HepG2 (cell line): ENCODE data around the gene RNF5. TPM values are rescaled to one million over a fixed set of nuclear protein-coding genes. Genes with fewer than 3 reads are reported as not detected.

Experiments used
- ELF1 ChIP-seq: sonication (generic); formaldehyde crosslinking; IDR thresholded peaks from 2 replicates; pipeline ENCODE4 v1.4.0; 2020; ENCODE audit warnings: missing genetic modification reagents
- IKZF1 ChIP-seq: fragments of 450-650 bp; IDR thresholded peaks from 2 replicates; pipeline ENCODE4 v1.7.1; 2016
- JDP2 ChIP-seq: sonication (generic); formaldehyde crosslinking; IDR thresholded peaks from 2 replicates; pipeline ENCODE4 v1.8.1; 2022; ENCODE audit warnings: missing genetic modification reagents, borderline replicate concordance
- MBNL3 ChIP-seq: fragments of 250-450 bp; sonication (Bioruptor Pico); conservative IDR thresholded peaks from 2 replicates; pipeline ENCODE4 v1.8.0; 2022; ENCODE audit warnings: mild to moderate bottlenecking, inconsistent platforms
- MED13 ChIP-seq: sonication (generic); formaldehyde crosslinking; IDR thresholded peaks from 2 replicates; pipeline ENCODE4 v1.5.0; 2020; ENCODE audit warnings: missing genetic modification reagents
- REST ChIP-seq, 2 experiments: IDR thresholded peaks; 2 replicates each; pipeline ENCODE4 v1.6.1; 2011 to 2012; ENCODE audit warnings: low read length in 2 of 2, borderline replicate concordance in 1 of 2, low read depth in 1 of 2, mild to moderate bottlenecking in 1 of 2, moderate library complexity in 1 of 2
- TBX2 ChIP-seq: sonication (generic); formaldehyde crosslinking; IDR thresholded peaks from 2 replicates; pipeline ENCODE4 v1.5.0; 2020; ENCODE audit warnings: missing genetic modification reagents, mild to moderate bottlenecking, borderline replicate concordance
- TMF1 ChIP-seq: sonication (generic); formaldehyde crosslinking; IDR thresholded peaks from 2 replicates; pipeline ENCODE4 v1.8.1; 2022; ENCODE audit warnings: low read depth, missing genetic modification reagents
- ZBED4 ChIP-seq: sonication (generic); formaldehyde crosslinking; IDR thresholded peaks from 2 replicates; pipeline ENCODE4 v1.4.0; 2020; ENCODE audit warnings: missing genetic modification reagents, borderline replicate concordance
- ZC3H4 ChIP-seq: sonication (generic); formaldehyde crosslinking; IDR thresholded peaks from 2 replicates; pipeline ENCODE4 v1.4.0; 2020; ENCODE audit warnings: missing genetic modification reagents, borderline replicate concordance
- ZMYM4 ChIP-seq: sonication (generic); formaldehyde crosslinking; IDR thresholded peaks from 2 replicates; pipeline ENCODE4 v1.8.1; 2023; ENCODE audit warnings: mild to moderate bottlenecking, missing genetic modification reagents
- ZNF331 ChIP-seq: sonication (generic); formaldehyde crosslinking; IDR thresholded peaks from 2 replicates; pipeline ENCODE4 v1.4.0; 2020; ENCODE audit warnings: missing genetic modification reagents
- ZNF550 ChIP-seq: sonication (generic); formaldehyde crosslinking; IDR thresholded peaks from 2 replicates; pipeline ENCODE4 v1.4.0; 2020; ENCODE audit warnings: mild to moderate bottlenecking, missing genetic modification reagents, borderline replicate concordance
- ZSCAN25 ChIP-seq: sonication (generic); formaldehyde crosslinking; IDR thresholded peaks from 2 replicates; pipeline ENCODE4 v1.8.0; 2022; ENCODE audit warnings: mild to moderate bottlenecking, missing genetic modification reagents
- polyA plus RNA-seq, 8 experiments: library from polyadenylated mRNA; depleted of rRNA in 3 of 8; stranded (reverse) in 7 of 8; unstranded in 1 of 8; fragments of >200 nt; fragmentation: Illumina TruSeq in 4 of 8; extraction: Trizol in 4 of 8; gene quantifications; 2 replicates each; pipeline versions ENCODE4 v1.2.1 to v1.2.3, GENCODE V29; 2011 to 2016; ENCODE audit warnings: low read depth in 4 of 8, missing spikeins in 1 of 8, mixed read lengths in 1 of 8; ENCODE audit not compliant: insufficient read depth in 1 of 8
- total RNA-seq, 5 experiments: library from RNA; depleted of rRNA; stranded (reverse); fragments of >200 nt; fragmentation: Illumina TruSeq; extraction: Trizol; gene quantifications; 2 replicates each; pipeline ENCODE4 v1.2.3, GENCODE V29; 2016; ENCODE audit warnings: low read depth in 1 of 5
- TF ChIP-seq, protein P1 (sequence below): sonication (generic); formaldehyde crosslinking; conservative IDR thresholded peaks from 2 replicates; pipeline ENCODE4 v1.4.0; 2020; ENCODE audit warnings: missing genetic modification reagents
- TF ChIP-seq, protein P2 (sequence below): sonication (generic); formaldehyde crosslinking; IDR thresholded peaks from 2 replicates; pipeline ENCODE4 v1.8.1; 2022; ENCODE audit warnings: mild to moderate bottlenecking, missing genetic modification reagents

The RNF5 gene
- total and polyA plus RNA-seq, 2 of the 13 experiments (the other 11 are each of a cell fraction or from before 2014, with no cell fraction given), result 98.0 to 131 TPM

- no peak; the same call in 1 of the 2 replicates for TF ChIP-seq TMF1
- TF ChIP-seq ZNF550 (CRISPR knock-in tag), result no peak; the same call in 1 of the 2 replicates
- TF ChIP-seq ZNF331, result peak; percentile 72; the same call in 1 of the 2 replicates
- no peak; the same call in 1 of the 2 replicates for TF ChIP-seq ZC3H4 (CRISPR knock-in tag)
- no peak for TF ChIP-seq ZSCAN25 (CRISPR knock-in tag)
- peak; percentile 72 for TF ChIP-seq ELF1 (CRISPR knock-in tag)
- TF ChIP-seq ZMYM4 (CRISPR knock-in tag), result peak; percentile 70
- TF ChIP-seq REST (IDR thresholded peaks at IDR 0.05; ENCODE audit: borderline replicate concordance in 1 of 2, low read depth in 1 of 2, low read length in 2 of 2), result peak in 1 of 2 experiments; percentile 34; a peak in 1 of 4 replicates
- TF ChIP-seq MED13 (CRISPR knock-in tag), result 0 out of 2 replicates have a peak, but pooled peaks have one; percentile 77
- TF ChIP-seq ZBED4 (CRISPR knock-in tag), result peak; percentile 45; the same call in 1 of the 2 replicates
- TF ChIP-seq, protein P1, sequence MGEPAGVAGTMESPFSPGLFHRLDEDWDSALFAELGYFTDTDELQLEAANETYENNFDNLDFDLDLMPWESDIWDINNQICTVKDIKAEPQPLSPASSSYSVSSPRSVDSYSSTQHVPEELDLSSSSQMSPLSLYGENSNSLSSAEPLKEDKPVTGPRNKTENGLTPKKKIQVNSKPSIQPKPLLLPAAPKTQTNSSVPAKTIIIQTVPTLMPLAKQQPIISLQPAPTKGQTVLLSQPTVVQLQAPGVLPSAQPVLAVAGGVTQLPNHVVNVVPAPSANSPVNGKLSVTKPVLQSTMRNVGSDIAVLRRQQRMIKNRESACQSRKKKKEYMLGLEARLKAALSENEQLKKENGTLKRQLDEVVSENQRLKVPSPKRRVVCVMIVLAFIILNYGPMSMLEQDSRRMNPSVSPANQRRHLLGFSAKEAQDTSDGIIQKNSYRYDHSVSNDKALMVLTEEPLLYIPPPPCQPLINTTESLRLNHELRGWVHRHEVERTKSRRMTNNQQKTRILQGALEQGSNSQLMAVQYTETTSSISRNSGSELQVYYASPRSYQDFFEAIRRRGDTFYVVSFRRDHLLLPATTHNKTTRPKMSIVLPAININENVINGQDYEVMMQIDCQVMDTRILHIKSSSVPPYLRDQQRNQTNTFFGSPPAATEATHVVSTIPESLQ (CRISPR knock-in tag), result no peak
- no peak for TF ChIP-seq JDP2 (CRISPR knock-in tag)
- TF ChIP-seq, protein P2, sequence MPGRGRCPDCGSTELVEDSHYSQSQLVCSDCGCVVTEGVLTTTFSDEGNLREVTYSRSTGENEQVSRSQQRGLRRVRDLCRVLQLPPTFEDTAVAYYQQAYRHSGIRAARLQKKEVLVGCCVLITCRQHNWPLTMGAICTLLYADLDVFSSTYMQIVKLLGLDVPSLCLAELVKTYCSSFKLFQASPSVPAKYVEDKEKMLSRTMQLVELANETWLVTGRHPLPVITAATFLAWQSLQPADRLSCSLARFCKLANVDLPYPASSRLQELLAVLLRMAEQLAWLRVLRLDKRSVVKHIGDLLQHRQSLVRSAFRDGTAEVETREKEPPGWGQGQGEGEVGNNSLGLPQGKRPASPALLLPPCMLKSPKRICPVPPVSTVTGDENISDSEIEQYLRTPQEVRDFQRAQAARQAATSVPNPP, result no peak
- no peak for TF ChIP-seq IKZF1
- no peak for TF ChIP-seq MBNL3
- peak; percentile 68; the same call in 1 of the 2 replicates for TF ChIP-seq TBX2 (CRISPR knock-in tag)
These were observed 24.4 kb upstream of the RNF5 start, which contains the start of gene PPT2 (continued) for GRCh38 chr6:32153564-32154513.
